ENCODE results near the gene TNNC1.

TNNC1 gene

DNA sequence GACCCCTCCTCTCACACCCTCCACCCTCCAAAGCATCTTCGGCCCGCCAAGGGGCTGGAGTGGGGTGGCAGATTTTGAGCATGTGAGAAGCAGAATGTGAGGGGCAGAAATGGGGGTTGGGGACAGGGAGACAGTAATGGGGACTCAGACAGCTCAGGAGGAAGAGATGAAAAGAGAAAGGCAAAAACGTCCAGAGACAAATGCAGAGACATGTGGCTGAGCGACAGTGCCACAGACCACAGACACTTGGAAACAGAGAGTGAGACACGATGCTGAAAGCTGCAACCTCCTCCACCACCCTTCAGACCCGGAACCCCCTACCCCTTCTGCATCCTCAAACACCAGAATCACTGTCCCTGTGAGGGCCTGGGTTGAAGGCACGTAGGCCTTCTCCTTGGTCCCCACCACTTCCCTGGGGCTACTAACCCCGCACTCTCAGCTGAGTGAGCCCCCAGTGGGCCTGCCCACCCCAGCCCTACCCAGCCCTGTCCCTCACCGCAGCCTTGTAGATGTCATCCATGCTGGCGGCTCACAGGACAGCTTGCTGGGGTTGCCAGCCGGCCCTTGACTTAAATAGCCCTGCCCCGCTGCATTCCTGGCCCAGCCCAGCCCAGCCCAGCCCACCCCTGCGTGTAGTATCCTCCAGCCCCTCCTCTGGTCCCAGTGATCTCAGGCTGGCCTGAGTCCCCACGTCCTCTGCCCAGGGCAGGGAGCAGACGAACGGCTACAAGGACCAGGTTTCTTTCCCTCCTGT lies at the start of gene TNNC1:
TSS of gene TNNC1 (minus strand) at position 546 of the 754 bp plus-strand sequence. CDS start at position 520, 26 bp downstream.
- DNase-seq (ENCODE audit: low read depth), result no peak

DNA sequence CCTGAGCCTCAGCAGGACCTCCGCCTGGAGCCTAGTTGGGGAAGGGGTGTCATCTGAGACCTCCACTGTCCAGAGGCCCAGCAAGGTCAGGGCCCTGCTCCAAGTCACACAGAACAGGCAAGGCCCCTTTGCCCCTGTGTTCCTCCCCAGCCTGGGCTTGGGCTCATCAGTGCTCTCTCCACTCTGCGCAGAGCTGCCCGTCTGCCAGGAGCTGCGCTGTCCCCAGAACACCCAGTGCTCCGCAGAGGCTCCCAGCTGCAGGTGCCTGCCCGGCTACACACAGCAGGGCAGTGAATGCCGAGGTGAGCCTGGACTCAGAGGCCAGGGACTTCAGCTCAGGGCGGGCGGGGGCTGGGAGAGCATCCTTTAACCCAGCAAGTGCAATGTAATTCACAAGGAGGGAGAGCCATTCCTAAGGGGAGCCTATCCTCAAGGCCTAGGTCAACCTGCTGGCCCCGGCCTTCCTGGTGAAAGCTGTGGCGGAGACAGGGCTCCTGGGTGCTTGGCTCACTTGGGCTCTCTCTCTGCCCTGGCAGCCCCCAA lies 49.0 kb upstream of the TNNC1 start:
- DNase-seq (ENCODE audit: low read depth), result no peak

DNA sequence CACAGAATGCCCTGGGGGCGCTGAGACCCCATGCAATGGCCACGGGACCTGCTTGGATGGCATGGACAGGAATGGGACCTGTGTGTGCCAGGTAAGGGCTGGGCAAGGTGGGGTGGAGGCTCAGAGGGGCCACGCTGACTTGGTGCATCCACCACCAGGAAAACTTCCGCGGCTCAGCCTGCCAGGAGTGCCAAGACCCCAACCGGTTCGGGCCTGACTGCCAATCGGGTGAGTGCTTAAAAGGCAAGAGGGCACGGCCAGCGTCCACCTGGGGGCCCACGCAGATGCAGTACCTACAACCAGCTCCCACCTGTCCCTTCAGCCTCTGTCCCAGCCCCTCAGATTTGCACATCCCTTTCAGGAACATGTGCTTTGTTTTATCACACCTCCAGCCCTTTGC lies 48.2 kb upstream of the TNNC1 start:
- DNase-seq (ENCODE audit: low read depth), result no peak

DNA sequence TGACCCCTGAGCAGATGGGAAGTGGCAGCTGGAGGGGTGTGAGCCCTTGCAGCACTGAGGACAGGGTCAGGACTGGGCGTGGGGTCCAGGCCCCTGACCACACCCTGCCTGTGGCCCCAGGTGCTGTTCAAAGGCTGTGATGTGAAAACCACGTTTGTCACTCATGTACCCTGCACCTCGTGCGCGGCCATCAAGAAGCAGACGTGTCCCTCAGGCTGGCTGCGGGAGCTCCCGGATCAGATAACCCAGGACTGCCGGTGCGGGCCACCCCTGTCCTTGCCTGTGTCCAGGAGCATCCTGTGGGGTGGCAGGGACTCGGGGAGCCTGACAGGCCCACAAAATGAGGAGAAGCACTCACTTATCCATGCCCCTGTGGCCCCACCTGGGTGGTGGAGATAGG lies 47.2 kb upstream of the TNNC1 start:
- no peak for DNase-seq (ENCODE audit: low read depth)

DNA sequence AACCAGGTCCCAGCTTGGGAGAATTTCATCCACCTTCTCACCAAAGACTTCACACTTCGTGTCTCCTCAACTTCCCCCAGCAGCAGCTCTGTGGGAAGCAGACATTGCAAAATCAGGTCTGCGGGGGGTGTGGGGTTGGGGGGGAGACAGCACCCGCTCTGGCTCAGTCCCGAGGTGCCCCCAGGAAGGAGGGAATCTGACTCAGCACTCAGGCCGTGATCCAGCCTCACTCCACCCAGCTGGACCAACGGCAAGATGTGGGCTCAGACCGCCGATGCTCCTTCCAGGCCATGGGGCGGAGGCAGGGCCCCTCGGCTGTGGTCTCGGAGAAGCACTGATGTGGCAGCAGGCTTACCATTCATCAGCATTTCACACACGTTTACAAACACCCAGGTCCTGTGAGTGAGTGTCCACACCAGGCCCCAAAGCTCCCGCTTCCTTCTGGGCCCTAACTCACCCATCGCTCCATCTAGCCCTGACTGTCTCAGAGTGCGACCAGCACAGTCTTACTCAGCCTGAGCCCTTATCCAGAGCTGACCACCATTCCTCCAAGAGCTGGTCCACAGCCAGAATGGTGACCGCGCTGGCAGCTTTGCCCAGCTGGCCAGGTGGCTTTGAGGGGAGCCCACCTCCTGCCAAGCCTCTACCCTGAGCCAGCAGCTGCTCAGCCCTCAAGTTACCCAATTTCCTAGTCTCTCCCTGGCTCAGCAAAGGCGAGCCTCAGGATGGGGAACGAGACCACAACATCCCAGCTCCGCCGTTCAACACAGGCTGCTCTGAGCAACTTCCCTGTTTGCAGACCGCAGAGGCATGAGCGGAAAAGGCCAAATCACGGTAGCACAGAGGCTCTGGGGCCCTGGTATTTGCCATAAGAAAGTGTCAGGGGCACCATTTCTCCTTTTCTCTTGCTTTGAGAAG lies 44.6 kb upstream of the TNNC1 start:
- no peak for DNase-seq (ENCODE audit: low read depth)

DNA sequence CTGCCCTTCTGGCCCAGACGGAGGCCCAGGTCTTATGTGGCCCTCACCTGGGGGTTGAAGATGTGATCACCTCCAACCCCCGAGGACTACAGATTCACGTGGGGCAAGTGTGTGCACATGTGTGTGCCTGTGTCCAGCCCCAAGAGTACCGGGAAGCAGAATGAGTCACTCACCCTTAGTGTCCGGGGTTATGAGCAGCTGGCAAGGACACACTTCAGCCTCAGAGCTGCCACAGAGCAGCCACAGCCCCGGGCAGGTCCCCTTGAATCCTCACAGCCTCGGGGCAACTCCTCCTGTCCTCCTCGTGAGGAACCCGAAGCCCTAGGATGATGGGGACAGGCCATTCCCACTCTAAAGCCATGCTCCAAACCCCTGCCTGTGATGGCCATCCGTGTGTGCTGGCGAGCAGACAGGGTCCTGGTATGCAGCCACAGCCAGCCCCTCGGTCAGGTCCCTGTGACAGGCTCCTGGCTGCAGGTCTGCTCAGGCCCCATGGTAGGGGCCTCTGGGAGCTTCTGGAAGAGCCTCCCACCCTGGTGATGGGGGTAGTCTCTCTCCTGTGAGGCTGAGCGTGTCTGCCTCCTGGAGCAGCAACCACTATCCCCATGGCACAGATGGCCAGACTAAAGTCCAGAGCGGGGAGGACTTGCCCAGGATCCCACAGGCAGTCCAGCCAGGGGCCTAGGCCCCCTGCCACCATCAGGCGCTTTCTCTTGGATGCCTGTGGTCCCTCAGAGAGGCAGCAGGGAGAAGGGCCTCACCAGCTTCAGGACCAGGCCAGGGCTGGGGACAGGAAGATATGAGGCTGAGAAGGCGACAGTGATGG lies 42.1 kb upstream of the TNNC1 start:
- no peak for DNase-seq (ENCODE audit: low read depth)

DNA sequence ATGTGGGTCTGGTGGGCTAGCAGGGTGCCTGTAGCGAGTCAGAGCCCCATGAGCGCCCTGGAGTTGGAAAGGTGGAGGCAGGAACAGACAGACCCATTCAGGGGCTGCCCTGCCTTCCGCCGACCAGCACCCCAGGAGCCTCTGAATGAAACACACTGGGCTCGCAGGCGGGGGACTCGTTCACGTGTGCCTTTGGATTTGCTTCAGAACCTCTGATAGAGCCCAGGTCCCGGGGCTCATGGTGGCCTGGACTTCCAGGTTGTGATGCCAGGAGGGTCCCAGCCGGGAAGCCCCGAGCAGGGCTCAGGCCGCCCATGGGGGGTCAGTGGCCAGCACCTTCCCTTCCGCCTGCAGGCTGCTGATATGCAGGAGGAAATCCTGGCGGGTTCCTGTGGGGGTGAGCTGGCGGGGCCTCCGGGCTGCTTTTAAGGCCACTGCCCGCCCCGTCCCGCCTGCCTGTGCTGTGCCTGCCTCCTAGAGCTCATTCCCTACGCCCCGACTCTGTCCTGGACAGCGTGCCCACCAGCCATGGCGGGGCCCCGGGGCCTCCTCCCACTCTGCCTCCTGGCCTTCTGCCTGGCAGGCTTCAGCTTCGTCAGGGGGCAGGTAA lies 41.1 kb upstream of the TNNC1 start, which contains the start of gene STAB1:
TSS of gene STAB1 (plus strand) at position 453 of the 610 bp plus-strand sequence. CDS start at position 529, 76 bp downstream.
- DNase-seq (ENCODE audit: low read depth), result no peak

DNA sequence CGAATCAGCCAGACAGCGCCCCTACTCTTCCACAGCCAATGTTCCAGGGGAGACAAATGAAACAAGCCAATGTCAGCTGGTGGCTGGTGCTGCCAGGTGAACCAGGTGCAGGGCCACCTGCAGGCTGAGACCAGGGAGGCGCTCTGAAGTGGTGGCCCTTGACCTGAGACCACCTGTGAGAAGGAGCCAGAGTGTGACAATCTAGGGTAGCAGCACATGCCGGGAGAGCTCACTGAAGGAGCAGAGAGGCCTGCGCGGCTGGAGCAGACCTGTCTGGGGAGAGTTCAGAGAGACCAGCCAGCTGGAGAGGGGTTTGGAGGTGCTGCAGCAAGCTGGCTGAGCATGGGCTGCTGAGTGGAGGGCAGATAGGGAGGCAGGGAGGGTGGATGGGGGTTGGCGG lies 40.6 kb upstream of the TNNC1 start:
- no peak for DNase-seq (ENCODE audit: low read depth)

DNA sequence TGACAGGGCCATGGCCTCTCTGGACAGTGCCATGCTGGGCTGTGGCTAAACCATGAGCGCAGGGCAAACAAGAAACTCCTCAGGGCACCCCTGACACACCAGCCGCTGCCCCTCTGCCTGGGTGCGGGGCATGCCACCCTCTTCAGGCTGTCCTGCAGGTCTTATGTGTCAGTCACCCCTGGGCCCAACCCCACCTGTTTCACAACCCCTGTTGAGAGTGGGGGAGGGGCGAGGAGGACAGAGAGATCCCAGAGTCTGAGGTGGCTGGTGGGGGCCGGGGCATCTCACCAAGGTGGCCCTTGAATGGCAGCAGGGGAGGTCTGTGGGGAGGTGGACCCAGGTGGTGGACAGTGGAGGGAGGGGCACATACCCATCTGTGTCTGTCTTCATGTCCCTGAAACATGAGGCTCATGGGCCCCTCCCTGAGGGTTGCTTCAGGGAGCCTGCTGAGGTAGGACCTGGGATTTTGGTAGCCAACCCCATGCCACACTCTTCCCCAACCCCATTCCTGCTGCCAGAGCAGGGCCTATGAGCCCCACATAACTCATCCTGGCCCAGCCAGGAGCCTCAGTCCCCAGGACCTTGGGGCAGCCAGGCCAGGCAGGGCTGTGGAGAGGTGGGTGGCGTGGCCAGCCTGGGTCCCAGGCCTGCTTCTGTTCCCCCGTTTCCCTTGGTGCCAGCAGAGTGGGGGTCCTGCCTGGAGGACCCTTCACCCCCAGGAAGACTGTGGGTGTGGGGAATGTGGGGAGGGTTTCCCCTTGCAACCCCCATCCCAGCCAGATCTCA lies 39.6 kb upstream of the TNNC1 start:
- DNase-seq (ENCODE audit: low read depth), result no peak

DNA sequence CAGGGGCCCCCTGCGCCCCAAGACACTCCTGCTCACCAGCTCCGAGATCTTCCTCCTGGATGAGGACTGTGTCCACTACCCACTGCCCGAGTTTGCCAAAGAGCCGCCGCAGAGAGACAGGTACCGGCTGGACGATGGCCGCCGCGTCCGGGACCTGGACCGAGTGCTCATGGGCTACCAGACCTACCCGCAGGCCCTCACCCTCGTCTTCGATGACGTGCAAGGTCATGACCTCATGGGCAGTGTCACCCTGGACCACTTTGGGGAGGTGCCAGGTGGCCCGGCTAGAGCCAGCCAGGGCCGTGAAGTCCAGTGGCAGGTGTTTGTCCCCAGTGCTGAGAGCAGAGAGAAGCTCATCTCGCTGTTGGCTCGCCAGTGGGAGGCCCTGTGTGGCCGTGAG lies 38.2 kb upstream of the TNNC1 start:
- no peak for DNase-seq (ENCODE audit: low read depth)

DNA sequence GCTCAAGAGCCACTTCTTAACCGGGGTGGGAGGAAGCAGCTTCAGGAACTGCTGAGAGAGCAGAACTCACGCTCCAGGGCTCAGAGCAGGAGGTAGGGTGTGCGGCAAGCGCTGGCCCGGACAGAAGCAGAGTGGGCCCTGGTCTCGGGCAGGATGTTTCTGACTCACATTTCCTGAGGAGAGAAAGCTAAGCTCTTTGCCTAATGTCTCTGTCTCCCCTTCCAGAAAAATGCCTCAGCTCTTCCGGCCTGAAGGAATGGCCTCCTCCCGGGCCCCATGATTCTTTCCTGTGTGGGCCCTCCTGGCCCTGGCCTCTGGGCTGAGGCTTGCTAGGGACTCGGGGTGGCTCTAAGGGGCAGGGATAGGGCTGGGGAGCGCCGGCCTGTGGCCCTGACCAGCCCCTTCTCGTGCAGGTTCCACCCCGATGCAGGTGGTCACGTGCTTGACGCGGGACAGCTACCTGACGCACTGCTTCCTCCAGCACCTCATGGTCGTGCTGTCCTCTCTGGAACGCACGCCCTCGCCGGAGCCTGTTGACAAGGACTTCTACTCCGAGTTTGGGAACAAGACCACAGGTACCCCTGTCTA lies 37.2 kb upstream of the TNNC1 start:
- no peak for DNase-seq (ENCODE audit: low read depth)

DNA sequence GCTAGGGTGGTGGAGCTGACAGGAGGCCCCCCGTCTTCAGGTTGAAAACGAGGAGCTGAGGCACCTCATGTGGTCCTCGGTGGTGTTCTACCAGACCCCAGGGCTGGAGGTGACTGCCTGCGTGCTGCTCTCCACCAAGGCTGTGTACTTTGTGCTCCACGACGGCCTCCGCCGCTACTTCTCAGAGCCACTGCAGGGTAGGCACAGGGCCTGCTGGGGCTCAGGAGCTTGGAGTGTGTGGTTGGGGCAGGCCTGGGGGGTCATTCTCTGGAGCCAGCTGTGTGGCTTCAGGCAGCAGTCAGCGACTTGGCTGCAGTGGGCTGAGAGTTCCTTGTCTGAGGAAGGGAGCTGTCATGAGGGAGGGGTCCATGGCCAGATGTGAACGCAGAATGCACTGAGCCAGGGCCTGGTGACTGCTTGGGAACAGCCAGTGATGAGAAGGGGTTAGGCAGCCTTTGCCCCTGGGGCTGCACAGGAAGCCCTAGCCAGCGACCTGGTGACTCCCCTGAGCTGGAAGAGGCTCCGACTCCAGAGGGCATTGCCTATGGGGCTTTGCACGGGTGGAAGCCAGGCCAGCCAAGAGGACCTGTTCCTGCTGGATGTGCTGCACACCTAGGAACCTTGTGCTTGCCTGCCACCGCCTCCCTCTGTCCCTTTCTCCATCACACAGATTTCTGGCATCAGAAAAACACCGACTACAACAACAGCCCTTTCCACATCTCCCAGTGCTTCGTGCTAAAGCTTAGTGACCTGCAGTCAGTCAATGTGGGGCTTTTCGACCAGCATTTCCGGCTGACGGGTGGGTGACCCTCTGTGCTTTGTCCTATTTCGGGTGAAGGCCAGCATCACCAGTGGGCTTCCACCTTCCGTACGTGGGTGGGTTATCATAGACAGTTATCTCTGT lies 36.4 kb upstream of the TNNC1 start:
- no peak for DNase-seq (ENCODE audit: low read depth)

DNA sequence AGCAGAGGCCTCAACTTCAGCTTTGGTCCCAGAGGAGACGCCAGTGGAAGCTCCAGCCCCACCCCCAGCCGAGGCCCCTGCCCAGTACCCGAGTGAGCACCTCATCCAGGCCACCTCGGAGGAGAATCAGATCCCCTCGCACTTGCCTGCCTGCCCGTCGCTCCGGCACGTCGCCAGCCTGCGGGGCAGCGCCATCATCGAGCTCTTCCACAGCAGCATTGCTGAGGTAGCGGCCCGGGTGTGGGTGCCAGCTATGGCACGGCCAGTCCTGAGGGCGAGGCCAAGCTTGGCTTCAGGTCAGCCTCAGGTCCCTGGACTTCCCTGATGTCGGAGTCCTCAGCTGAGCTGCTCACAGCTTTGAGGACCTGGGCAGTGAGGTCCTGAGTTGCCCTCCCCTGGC lies 35.6 kb upstream of the TNNC1 start:
- DNase-seq (ENCODE audit: low read depth), result no peak

DNA sequence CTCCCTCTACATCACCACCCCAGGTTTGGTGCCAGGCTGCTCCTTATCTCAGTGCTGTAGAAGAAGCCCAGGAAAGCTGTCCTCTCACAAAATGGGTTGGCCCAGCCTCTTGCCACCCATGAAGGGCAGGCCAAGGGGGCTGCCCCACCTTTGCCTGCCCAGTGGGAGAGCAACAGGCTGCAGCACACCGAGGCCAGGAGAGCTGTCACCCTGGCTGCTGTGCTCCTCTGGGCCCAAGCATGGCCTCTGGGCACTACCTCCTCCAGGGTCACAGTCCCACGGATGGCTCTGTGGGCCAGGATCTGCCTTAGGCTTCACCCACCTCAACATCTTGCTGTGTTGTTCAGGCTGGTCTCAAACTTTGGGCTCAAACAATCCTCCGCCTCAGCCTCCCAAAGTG lies 34.9 kb upstream of the TNNC1 start:
- DNase-seq (ENCODE audit: low read depth), result no peak

DNA sequence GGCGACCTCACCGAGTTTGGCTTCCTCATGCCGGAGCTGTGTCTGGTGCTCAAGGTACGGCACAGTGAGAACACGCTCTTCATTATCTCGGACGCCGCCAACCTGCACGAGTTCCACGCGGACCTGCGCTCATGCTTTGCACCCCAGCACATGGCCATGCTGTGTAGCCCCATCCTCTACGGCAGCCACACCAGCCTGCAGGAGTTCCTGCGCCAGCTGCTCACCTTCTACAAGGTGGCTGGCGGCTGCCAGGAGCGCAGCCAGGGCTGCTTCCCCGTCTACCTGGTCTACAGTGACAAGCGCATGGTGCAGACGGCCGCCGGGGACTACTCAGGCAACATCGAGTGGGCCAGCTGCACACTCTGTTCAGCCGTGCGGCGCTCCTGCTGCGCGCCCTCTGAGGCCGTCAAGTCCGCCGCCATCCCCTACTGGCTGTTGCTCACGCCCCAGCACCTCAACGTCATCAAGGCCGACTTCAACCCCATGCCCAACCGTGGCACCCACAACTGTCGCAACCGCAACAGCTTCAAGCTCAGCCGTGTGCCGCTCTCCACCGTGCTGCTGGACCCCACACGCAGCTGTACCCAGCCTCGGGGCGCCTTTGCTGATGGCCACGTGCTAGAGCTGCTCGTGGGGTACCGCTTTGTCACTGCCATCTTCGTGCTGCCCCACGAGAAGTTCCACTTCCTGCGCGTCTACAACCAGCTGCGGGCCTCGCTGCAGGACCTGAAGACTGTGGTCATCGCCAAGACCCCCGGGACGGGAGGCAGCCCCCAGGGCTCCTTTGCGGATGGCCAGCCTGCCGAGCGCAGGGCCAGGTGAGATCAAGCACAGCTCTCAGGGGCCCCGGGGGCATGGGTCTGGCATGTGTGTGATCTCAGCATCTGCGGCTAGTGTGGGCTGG lies 34.2 kb upstream of the TNNC1 start:
- no peak for DNase-seq (ENCODE audit: low read depth)

DNA sequence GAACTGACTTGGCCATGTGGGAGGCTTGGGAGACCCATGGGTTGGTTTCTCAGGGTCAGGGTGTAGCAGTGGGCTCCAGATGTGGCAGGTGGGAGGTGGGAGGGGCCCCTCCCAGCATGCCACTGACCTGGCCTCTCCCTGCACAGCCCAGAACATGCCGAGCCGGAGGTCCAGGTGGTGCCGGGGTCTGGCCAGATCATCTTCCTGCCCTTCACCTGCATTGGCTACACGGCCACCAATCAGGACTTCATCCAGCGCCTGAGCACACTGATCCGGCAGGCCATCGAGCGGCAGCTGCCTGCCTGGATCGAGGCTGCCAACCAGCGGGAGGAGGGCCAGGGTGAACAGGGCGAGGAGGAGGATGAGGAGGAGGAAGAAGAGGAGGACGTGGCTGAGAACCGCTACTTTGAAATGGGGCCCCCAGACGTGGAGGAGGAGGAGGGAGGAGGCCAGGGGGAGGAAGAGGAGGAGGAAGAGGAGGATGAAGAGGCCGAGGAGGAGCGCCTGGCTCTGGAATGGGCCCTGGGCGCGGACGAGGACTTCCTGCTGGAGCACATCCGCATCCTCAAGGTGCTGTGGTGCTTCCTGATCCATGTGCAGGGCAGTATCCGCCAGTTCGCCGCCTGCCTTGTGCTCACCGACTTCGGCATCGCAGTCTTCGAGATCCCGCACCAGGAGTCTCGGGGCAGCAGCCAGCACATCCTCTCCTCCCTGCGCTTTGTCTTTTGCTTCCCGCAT lies 33.4 kb upstream of the TNNC1 start:
- no peak for DNase-seq (ENCODE audit: low read depth)

DNA sequence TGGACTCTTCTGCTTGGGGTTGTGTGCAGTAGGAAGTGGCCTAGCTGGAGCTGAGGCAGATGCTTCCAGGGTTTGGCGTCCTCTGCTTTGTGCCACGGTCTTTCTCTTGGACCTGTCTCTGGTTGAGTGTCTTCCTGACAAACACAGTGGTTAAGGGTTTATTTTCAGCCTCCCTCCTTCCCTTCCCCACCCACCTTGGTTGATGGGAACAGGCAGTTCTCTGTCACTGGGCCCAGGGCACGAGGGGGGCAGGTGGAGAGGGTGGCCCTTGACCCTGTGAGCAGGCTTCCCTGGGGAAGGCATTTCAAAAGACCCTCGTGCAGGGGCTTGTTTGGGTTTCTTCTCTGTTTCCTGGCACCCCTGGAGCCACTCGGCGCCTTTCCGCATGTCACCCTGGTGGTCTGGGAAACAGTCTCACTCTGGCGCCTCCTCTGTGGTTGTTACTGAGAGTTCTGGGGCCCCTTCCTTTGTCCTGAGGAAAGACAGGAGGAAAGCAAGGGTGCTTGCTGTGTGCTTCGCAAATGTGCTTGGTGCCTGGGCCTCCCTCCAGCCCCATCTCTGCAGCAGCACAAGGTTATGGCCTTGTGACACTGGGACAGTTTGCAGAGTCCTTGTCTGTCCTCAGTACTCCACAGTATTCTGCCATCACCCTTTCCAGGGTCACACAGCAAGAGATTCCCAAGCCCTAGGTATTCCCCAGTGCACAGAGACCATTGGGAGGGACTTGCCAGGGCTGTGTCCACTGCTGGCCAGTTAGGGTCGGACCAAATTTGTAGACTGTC lies 31.0 kb upstream of the TNNC1 start:
- no peak for DNase-seq (ENCODE audit: low read depth)
